ENCODE measurements around the gene SLC22A4.
A peak's percentile ranks its signal among the peaks of the same experiment; 100 is the strongest.

Gene SLC22A4

DNA sequence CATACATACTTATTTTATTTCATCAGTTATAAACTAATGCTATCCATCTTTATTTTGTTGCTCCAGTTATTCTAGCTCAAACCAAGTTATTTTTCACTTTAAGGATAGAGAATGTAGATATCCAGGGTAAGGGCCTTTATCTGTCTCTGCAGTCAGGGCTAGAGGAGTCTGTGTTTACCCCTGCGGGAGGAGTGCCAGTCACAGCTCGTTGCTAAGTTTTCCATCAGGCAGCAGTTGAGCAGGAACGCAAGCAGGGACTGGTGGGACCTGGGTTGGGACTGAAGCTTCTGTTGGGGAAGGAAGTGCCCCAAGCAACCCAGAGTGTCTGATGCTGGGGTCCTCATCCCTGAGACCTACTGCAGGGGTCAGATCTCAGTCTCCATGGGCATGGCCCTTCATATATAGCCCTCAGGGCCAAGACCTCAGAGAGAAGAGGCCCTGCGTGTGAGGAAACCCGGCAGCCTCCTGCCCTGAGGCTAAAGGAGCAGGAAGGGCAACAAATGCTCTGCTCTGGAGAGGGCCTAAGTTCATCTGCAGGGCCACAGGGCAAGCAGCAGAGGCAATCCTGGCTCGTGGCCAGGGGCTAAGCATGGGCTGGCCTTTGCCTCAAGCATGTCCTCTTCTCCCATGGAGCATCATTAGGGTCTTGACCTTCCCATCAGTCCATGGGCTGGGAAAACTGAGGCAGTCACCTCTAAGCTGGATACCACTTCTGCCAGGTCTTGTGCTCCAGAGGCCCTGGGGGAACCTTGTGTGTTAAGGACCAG lies 6.6 kb downstream of the SLC22A4 start:
- no peak for DNase-seq

DNA sequence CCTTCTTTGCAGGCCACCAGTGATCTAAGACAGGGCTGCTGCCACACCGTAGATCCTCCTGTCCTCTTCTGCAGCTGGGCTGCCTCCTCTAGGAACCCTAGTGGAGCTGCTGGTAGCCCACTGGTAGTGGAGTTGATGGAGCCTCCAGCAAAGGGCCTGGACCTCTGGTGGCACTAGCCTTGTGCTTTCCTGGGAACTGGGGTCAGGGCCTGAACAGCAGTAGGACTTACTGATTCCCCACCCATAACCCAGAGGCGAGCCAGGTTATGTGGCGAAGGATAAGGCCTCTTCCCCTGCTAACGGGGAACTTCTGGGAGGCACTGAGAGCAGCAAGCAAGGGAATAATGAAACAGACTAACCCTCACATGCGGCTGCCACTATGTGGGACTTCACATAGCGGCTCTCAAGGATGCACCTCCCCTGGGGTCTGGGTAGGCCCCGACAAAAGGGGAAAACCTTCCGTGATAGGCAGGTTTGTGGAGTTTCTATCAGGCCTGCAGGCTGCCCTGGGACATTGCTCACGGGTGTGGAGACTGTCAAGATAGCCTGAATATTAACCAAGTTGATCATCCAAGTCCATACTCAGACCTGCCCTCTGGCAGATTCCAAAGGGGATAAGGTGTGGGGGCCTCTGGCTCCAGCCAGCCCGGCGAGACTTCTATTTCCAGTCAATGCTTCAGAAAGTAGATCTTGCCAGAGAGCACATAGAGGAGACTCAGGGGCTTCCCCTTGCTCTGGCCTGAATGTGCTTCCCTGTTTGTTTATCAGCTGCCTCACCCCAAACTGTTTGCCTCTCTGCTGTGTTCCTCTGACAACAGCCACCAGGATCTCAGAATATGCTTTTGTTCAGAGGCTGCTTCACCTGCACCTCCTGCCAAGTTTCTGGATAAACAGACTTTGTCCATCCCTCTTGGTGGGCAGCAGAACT lies 7.4 kb downstream of the SLC22A4 start:
- DNase-seq, result no peak

DNA sequence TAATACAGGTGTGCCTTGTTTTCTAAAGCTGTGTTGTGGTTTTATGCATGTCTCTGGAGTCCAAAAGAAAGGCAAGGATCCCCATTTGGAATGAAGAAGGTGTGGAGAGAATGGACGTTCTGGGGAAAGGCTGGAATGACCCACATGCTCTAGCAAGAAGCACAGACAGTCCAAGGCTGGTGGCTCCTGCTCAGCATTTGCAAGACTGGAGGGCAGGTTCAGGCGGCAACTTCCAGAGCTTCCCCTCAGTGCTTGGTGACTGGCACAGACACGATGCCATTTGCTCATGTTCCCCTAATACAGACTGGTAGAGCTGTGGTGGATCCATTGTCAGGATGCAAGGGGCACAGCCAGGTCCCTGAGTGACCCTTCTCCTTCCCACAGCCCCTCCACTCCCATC lies 8.2 kb downstream of the SLC22A4 start:
- no peak for DNase-seq

DNA sequence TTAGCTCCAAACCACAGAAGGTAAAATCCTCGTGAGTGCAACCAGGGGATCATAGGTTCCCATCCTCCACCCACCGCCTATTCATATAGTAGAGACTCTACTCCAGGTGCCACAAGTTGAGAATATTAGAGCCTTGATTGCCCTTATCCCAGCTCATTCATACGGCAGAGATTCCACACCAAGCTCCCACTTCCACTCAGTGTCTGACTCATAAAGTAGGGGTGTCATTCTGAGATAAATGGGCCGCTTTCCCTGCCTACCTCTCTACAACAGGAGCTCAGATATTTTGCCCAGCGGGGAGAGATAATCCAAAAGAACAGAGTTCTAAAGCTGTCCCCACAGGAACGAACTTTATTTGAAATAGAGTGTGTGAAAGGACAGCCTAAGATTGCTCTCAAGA lies 9.4 kb downstream of the SLC22A4 start:
- no peak for DNase-seq

DNA sequence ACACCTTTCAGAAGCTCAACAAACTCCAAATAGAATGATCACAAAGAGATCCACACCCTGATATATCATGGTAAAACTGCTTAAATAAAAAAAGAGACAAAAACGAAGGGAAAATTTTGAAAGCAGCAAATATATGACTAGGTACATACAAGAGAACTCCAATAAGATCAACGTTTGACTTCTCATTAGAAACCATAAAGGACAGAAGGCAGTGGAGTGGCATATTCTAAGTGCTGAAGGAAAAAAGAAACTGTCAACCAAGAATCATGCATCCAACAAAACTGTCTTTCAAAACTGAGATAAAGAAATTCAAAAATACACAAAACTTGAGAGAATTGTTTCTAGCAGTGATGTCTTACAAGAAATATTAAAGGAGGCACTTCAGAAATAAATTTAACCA lies 11.2 kb downstream of the SLC22A4 start:
- DNase-seq, result no peak

DNA sequence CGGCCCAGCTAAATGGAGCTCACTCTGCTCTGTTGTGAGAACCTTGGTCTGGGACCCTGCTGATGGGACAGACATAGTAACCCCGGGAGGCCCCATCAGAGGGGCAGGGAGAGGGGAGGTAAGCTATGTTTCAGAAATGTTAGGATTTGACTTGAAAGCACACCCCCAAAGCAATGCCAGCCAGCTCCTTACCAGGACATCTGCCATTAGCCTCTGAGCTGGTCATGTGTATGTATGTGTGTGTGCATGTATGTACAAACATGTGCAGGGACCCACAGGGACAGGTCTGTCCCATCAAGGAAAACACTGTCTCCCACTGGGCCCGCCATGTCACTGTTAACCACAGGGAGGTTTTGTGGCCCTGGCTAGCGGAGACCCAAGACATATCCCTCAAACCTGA lies 14.5 kb downstream of the SLC22A4 start:
- no peak for DNase-seq

DNA sequence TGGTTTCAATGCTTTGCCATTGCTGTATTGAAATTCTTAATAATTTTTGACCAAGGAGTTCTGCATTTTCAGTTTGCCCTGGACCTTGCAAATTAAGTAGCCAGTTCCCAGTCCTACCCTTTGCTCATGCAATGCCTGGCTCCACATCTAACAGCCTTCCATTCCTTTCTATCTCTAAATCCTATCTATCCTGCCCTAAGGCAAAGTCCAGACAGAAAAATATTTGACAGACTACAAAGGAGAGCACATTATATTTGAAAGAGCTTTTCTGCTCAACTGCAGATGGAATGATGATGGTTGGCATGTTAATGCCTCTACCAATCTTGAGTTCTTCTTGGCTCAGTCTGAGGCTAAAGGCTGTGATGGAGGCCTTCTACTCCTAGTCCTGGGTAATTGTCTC lies 15.5 kb downstream of the SLC22A4 start:
- no peak for DNase-seq

DNA sequence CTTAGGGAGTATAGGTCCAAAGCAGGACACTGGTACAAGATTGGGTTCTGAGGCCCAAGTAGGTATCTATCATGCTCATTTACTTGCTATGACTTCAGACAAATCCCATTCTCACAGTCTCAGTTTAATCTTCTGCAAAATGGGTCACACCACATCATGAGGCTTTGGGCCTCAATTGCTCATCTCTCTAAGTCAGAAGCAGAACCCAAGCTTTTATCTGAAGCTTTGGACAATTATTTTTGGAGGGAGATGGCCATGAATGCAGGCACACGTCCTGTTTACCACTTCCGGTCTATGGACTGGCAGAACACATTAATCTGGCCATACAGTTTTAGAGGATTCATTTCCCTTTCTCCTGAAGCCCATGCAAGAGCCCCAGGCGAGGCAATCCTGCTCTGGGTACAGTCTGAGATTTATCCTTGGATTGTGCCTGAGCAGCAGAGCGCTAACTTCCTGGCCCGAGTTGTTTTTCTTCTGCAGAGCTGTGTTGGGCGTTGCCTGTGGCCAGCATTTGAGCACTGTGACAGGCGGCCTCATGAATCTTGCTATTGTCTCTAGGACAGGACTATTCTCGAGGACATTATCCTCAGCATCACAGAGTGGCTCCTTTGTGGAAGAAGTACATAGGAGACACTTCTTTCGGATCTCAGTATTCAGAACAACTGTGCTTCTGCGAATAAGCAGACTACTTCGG lies 16.1 kb downstream of the SLC22A4 start:
- DNase-seq, result no peak

DNA sequence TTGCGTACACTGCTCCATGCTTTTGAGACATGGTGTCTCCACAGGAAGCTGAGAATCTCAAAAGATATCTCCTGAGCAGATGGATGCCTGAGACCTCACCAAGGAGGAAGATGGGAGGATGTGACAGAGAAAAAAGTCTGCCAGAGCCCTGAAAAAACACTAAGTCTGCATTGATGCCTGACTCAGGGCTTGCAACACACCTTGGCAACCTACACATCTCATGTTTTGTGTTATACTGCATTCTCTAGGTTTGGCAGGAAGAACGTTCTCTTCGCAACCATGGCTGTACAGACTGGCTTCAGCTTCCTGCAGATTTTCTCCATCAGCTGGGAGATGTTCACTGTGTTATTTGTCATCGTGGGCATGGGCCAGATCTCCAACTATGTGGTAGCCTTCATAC lies 19.2 kb downstream of the SLC22A4 start:
- no peak for DNase-seq

DNA sequence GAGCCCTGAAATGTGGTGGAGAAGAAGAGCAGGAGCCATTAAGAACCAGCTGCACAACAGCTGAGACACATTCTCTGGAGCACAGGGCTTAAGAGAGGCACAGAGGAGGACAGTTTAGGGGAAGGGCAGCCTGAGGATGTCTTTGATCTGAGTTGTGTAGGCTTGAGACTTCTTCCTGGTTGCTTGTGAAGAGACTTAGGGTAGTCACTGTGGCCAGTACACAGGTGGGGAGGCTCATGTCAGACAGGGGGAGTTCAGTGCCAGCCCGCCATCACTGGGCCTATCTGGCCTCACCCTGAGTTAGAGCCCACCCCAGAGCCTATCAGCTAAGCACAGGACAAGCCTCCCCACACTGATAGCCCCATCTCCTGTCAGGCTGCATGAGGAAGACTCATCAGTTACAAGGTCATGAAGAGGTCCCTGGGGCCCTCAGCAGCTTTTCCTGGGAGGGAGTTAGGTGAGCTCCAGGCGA lies 19.8 kb downstream of the SLC22A4 start:
- DNase-seq, result no peak

DNA sequence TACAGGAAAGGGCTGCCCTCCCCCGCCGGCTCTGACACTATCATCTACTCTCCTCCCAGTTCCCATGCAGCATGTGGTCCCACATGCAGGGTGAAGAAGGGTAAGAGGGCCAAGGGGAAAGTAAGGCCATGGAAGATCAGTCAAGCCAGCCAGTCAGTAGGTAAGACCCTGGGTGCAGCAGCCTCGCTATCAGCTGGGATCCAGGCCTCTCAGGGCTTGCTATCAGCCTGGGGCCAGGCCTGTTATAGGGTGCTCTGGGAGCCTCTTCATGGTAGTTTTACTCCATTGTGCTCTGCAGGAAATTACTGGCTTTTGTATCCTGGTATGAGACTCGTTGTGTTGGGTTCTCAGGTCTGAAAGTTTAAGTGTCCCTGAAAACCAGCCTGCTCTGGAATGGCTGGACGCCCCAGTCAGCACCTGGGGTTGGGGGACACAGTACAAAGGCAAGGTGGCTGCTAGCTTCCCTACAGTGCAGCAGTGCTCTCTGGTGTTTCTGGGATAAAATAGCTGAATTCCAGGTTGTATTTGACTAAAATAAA lies 21.4 kb downstream of the SLC22A4 start:
- DNase-seq, result peak; percentile 35

DNA sequence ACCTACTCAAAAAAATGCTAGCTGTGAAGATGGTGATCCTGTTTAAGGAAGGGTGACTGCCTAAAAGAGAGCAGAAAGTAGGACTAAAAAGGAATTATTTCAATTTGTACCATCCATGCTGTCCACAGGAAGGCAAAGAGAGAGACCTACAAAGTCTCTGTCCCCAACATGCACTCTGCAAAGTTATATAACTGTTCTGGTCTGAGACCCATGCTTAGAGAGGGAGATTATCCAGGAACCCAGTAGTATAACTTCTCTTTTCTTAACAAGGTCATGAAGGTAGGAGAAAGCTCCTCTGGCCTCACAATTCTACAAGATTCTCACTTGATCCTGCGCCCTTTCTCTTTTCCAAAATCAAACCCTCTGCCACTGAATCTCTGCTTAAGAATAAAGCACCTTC lies 25.8 kb downstream of the SLC22A4 start:
- DNase-seq, result no peak

DNA sequence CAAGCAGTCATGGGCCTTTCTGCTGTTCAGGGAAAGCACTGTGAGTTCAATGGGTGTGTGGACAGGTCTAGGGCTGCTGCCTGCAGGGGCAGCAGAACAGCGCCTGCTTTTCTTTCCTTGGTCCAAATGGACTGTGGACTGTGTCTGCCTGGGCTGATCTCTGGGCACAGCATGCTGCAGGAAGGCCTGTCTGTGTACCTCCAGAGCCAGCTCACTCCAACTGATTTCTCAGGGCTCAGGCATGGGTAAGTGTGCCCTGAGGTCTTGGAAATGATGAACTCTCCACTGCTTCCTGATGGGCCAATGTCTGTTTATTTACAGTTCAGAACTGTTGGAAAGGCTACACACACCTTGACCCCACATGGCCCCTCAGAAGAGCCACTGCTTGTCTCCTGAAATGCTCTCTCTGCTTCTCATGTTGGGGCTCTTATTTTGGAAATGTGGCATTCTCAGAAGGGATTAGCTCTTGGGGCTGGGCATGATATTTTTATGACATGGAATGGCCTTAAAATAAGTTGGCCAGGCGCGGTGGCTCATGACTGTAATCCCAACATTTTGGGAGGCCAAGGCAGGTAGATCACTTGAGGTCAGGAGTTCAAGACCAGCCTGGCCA lies 27.0 kb downstream of the SLC22A4 start:
- no peak for DNase-seq

DNA sequence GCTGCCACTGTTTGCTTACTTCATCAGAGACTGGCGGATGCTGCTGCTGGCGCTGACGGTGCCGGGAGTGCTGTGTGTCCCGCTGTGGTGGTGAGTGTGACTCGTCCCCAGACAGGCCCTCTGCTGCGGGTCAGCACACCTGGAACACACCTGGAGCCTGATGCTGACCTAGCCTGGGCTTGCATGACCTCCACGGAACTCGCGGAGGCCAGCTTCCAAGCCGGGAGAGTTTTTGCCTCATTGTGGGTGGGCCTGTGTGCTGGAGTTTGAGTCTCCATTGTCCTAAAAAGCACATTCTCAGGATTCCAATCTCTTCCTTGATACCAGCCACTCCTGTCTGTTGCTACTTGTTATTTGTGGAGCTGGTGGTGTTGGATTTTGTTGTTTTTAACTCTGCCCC lies 28.1 kb downstream of the SLC22A4 start:
- peak; percentile 86 for DNase-seq

DNA sequence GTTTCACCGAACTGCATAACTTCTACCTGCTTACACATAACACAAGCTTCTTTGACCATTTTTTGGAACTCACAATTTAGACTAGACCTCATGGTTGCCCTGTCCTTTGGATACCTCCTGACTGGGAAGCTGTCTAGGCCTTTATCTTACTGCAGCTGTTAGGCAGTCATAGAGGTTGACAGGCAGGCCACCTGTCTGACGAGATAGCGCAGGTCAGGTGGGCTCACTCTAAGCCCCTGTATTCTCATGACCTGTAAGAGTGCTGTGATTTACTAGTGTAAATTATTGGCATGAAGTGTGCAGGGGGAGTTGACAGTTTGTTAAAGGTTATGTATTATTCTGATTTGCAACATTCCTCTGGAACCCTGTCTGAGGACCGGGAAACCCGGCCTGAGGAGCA lies 29.0 kb downstream of the SLC22A4 start:
- no peak for DNase-seq

DNA sequence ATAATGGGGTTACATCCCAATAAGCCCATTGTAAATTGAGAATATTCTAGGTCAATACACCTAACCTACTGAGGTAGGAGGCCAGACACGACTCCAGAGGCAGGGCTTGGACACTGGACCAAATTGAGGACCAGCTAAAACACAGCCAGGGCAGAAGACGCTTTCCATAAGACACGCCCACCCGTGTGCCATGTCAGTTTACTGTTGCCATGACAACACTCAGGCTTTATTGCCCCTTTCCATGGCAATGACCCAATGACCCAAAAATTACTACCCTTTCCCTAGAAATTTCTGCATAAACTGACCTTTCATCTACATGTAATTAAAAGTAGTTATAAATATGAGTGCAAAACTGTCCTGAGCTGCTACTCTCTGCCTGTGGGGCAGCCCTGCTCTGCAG lies 31.5 kb downstream of the SLC22A4 start:
- no peak for DNase-seq

DNA sequence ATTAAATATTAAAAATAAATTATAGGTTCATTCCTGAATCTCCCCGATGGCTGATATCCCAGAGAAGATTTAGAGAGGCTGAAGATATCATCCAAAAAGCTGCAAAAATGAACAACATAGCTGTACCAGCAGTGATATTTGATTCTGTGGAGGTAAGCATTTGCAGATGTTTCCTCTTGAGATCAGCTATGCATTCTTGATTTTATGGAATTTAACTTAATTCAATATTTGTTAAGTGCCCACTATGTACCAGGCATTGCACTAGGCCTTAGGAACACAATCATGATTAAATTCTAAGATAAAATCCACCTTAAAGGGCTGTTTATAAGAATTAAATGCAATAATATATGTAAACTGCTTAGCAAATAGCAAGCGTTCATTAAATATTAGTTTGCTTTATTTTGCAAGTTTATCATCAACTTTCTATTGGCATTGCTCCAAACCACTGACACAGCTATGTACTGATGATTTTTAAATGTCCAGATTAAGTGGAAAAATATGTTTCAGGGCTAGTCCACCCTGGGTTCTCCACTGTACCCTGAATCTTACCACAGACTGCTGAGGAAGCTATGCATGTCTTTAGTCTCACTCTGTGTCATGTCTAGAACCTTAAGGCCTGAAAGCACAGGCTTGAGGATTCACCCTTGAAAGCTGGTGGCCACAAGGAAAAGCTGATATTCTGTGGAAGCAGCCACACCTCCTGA lies 33.2 kb downstream of the SLC22A4 start:
- no peak for DNase-seq

DNA sequence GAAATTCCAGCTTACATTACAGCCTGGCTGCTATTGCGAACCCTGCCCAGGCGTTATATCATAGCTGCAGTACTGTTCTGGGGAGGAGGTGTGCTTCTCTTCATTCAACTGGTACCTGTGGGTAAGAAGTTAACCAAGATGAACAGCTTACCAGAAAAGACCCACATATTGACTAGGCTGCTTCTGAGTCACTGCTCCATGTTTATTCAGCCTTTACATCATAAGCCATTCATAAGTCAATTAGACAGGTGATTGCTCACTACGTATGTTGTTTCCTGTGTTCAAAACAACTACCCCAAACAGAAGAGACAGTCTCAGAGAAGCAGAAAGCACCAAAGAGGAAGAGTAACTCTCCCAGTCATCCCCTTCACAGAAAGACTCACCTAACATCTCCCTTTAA lies 40.6 kb downstream of the SLC22A4 start:
- no peak for DNase-seq

DNA sequence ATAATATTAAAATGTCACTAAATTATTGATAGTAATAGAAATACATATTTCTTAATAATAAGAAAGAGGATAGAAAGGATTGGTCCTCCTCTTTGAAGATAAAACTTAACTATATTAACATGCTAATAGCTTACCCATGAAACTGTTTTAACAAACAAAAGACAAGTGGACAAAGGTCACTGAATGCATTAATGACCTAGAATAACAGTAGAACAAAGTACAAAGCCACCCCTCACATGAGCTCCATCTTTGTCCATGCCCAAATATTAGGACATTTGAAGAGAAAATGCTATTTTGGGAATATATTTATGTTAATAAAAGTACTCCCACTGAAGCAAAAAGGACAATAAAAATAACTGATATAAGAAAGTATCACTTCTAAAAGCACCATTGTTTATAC lies 41.2 kb downstream of the SLC22A4 start:
- DNase-seq, result no peak

DNA sequence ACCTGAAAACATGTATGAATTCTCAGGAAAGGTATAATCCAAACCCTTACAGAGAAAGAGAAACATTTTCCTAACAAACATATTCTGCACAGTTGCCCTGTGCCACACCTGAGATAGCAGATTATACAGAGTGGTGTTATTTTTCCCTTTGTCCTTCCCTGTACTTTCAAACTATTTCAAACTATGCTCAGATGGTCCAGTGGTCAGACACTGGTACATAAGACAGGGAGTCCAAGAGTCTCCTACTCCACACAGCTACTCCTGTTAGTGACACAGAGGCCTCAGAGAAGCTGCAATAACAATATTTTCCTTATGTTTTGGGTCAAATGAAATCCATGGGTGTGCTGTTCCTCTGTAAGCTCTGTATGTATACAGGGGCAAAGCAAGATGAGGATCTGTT lies 45.3 kb downstream of the SLC22A4 start:
- no peak for DNase-seq

DNA sequence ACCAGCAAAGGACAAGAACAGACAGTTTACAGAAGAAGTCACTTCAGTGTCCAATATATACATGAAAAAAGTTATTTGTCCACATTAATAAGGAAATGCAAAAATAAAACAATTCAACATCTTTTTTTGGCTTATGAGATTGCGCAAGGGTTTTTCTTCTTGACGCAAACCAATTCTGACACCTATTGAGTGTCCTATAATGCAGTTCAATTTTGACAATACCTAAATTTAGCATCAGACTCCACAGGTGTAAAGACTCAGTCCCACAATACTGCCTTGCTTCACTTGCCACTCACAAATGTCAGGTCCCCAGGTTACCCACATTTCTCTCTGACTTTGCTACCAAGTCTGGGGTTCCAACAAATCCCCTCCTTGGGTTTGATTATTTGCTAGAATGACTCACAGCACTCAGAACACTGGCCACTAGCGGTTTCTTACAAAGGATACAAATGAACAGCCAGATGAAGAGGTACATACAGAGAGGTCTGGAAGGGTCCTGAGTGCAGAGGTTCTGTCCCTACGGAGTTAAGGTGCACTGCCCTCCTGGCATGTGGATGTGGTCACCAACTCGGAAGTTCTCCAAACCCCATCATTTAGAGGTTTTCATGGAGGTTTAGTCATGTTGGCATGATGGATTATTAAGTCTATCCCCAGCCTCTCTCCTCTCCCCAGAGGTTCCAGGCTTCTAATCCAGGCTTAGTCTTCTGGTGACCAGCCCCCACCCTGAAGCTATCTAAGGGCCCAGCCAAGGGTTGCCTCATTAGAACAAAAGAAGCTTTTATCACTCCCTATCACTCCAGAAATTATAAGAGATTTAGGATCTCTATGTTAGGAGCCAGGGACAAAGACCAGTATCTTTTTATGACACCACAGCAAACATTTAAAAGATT lies 48.3 kb downstream of the SLC22A4 start:
- DNase-seq, result no peak

All from islet precursor cell (in vitro differentiated cells).